Thymus (tissue), 11 donors: ENCODE results near the gene IFT57. TPM values are rescaled to one million over a fixed set of nuclear protein-coding genes. Genes with fewer than 3 reads are reported as not detected.

Experiments
- DNase-seq, 9 donors: peaks; one replicate each; pipeline ENCODE4 v3.0.0-alpha.2; 2013; ENCODE audit warnings: low spot score in 9 of 9, low read depth in 6 of 9, missing footprints in 1 of 9
- H3K27ac ChIP-seq, 2 donors: one replicate each; pipeline ENCODE4 v1.5.1; 2013; ENCODE audit warnings: control low read depth in 1 of 2, low read depth in 1 of 2, low read length in 1 of 2, mild to moderate bottlenecking in 1 of 2, moderate library complexity in 1 of 2
- H3K27me3 ChIP-seq, 2 donors: one replicate each; pipeline ENCODE4 v1.5.1; 2013; ENCODE audit warnings: low read length in 1 of 2; ENCODE audit not compliant: control insufficient read depth in 2 of 2, insufficient read depth in 1 of 2
- H3K36me3 ChIP-seq, 2 donors: one replicate each; pipeline ENCODE4 v1.5.1; 2013; ENCODE audit warnings: low read length in 1 of 2, mild to moderate bottlenecking in 1 of 2, moderate library complexity in 1 of 2; ENCODE audit not compliant: control insufficient read depth in 2 of 2, insufficient read depth in 2 of 2
- H3K4me1 ChIP-seq, 2 donors: one replicate each; pipeline ENCODE4 v1.5.1; 2013; ENCODE audit warnings: low read length in 2 of 2; ENCODE audit not compliant: control insufficient read depth in 2 of 2, insufficient read depth in 2 of 2
- H3K4me3 ChIP-seq, 2 donors: one replicate each; pipeline ENCODE4 v1.5.1; 2013; ENCODE audit warnings: low read length in 2 of 2, control low read depth in 1 of 2, mild to moderate bottlenecking in 1 of 2
- H3K9me3 ChIP-seq, 2 donors: one replicate each; pipeline ENCODE4 v1.5.1; 2013; ENCODE audit warnings: low read length in 1 of 2, mild to moderate bottlenecking in 1 of 2; ENCODE audit not compliant: control insufficient read depth in 2 of 2, insufficient read depth in 1 of 2
- WGBS: extraction: QIAGEN DNeasy Blood & Tissue Kit; methylation state at CpG from one replicate; pipeline ENCODE4 v1.1.7; 2013; 5-methylcytosine and 5-hydroxymethylcytosine counted together
- polyA plus RNA-seq: library from polyadenylated mRNA; stranded (reverse); fragments of 200-250 nt; gene quantifications from one replicate; pipeline ENCODE4 v1.2.3, GENCODE V29; 2013
- total RNA-seq: library from RNA; stranded (reverse); fragments of 120-200 nt; gene quantifications from one replicate; pipeline ENCODE4 v1.2.4, GENCODE V29; 2013
- donor health status: healthy.

The IFT57 gene
- total and polyA plus RNA-seq, 2 donors = 23.5 to 27.2 TPM

DNA sequence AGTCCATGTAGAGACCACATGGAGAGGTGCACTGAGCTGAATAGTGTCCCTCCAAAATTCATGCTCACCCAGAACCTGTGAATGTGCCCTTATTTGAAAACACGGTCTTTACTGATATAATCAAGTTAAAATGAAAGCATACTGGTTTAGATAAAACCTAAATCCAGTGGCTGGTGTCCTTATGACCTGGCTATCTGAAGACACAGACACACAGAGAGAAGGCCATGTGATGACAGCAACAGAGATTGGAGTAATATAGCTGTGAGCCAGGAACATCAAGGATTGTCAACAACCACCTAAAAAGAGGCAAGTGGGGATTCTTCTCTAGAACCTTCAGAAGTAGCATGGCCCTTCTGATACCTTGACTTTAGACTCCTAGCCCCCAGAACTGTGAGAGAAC lies 76.6 kb downstream of the IFT57 start:
- Histone ChIP-seq H3K27ac (no peak overlapping the region), H3K9me3 (peaks cover 0 to 3% of the 10 kb centered on the region in 2 donors)
- 97% methylated on average over 1 of the region's 1 CpG for WGBS

DNA sequence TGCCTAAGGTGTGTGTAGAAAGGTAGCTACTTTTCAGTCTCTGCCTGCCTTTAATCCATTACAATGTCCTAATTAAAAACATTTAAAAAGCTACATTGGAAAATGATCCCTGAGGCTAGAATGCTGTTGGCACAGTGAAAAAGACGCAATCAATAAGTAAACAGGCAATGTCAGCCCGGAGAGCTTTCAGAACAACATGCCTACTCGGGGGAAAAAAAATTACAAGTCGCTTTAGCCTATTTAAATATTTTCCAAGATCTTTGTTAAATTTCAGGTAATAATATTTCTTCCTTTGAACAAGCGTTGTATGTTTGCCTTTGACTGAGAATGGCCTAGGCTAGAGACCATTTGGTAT lies 84.8 kb downstream of the IFT57 start:
- 96% methylated on average over 5 of the region's 5 CpGs for WGBS
- no peak overlapping the region for H3K27ac ChIP-seq
- H3K4me1 ChIP-seq = peaks cover 8 to 14% of the 10 kb centered on the region in 2 donors

More for the DNA sequence above, 76.6 kb downstream of the IFT57 start:
- no peak for DNase-seq
- Histone ChIP-seq H3K4me3 (no peak overlapping the region), H3K36me3 (no peaks in the 10 kb centered on the region), H3K4me1 (no peaks in the 10 kb centered on the region), H3K27me3 (no peaks in the 10 kb centered on the region)

DNA sequence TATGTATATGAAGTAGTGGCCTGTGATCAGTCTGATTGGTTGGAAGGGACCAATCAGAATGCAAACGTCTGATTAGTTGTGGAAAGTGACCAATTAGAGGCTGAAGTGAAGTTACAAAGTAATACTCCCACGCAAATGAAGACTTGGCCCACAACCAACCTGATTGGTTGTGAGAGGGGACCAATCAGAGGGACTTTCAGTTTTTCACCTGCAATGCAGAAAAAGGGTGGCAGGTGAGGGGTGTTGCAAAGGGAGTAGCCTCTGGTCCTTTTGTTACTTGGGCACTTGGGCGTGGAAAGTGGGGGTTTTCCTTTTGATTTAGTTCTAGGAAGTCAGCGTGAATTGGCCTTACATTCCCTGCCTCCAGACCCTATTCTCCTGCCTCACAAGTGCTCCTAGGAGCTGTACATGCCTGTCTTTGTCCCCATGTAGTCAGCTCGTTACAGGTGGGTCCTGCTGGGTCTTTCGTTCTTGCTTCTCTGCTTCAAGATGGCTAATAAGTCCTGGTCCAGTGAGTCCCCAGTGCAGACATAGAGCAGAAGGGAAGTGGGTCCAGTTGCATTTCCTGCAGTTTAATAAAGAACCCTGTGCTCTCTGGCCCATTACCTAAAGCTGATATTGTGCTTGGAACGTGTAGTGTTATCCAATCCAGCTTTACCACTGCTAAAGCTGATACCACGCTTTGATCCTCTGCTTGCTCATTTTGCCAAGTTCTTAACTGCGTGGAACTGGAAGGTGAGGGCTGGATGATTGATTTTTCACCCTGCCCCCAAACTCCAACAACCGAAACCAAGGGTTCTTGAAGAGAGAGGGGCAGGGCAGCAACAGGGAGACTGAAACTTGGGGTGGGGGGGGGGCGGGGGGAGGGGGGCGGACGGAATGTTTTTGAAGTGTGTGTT lies 85.4 kb downstream of the IFT57 start:
- Histone ChIP-seq H3K27me3 (no peaks in the 10 kb centered on the region), H3K9me3 (no peaks in the 10 kb centered on the region), H3K4me1 (peaks cover 11 to 14% of the 10 kb centered on the region in 2 donors), H3K36me3 (peaks cover 0 to 14% of the 10 kb centered on the region in 2 donors), H3K4me3 (no peak overlapping the region), H3K27ac (no peak overlapping the region)
- DNase-seq = no peak
- WGBS = 95% methylated on average over 13 of the region's 13 CpGs

More for the DNA sequence above, 84.8 kb downstream of the IFT57 start:
- Histone ChIP-seq H3K27me3 (no peaks in the 10 kb centered on the region), H3K9me3 (no peaks in the 10 kb centered on the region), H3K4me3 (no peak overlapping the region), H3K36me3 (peaks cover 0 to 11% of the 10 kb centered on the region in 2 donors)
- DNase-seq = no peak

DNA sequence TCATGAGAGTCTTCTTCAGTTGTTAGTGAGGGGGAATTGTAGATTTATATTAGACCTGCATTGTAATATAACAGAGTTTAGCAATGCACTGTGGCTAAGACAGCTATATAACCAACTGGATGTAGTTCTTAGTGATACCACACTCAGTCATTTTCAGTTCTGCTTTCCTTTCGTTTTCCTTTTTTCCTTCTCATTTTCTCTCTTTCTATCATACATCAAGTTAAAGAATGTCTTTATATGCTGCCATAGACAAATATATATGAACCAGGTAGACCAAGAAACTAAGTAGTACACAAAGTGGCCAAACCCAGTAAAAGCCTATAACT lies 87.7 kb downstream of the IFT57 start:
- H3K27ac ChIP-seq = peak overlapping the region in 1 of 2 donors; percentile 61
- WGBS = 7% methylated on average over 1 of the region's 1 CpG

GRCh38 chr3:108133858-108134554 lies 88.2 kb downstream of the IFT57 start:
- Histone ChIP-seq H3K9me3 (no peaks in the 10 kb centered on the region), H3K27me3 (no peaks in the 10 kb centered on the region), H3K36me3 (peaks cover under 1 to 14% of the 10 kb centered on the region in 2 donors), H3K4me3 (peak overlapping the region in 1 of 2 donors; percentile 14), H3K4me1 (peaks cover 16 to 17% of the 10 kb centered on the region in 2 donors), H3K27ac (peak overlapping the region; percentile 9 to 61)
- peak in 1 of 9 donors; percentile 47 for DNase-seq
- 35% methylated on average over 5 of the region's 5 CpGs for WGBS

More for the DNA sequence above, 87.7 kb downstream of the IFT57 start:
- Histone ChIP-seq H3K4me3 (no peak overlapping the region), H3K27me3 (no peaks in the 10 kb centered on the region), H3K9me3 (no peaks in the 10 kb centered on the region), H3K4me1 (peaks cover 14 to 15% of the 10 kb centered on the region in 2 donors), H3K36me3 (peaks cover 0 to 14% of the 10 kb centered on the region in 2 donors)
- DNase-seq = no peak

DNA sequence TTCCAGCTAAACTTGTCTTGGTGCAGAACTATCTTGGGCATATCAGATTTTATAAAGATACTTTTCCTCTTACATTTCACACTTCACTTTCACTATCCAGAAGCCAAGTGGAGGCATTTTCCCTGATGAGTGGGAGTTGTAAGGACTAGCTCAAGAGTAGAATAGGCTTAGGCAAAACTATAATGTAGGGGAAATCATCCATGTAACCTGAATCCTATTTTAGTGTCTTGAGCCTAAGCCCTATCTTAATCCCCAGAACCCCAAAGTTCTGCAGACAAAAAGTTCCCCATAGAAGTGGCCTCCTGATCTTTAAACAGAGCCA lies 89.2 kb downstream of the IFT57 start:
- no peaks in the 10 kb centered on the region for H3K27me3 ChIP-seq
- peak in 1 of 9 donors; percentile 31 for DNase-seq
- peaks cover 17 to 20% of the 10 kb centered on the region in 2 donors for H3K4me1 ChIP-seq
- peak overlapping the region in 1 of 2 donors; percentile 61 for H3K27ac ChIP-seq
- H3K9me3 ChIP-seq = no peaks in the 10 kb centered on the region
- H3K4me3 ChIP-seq = no peak overlapping the region
- peaks cover 4 to 19% of the 10 kb centered on the region in 2 donors for H3K36me3 ChIP-seq

GRCh38 chr3:108131475-108132134 lies 90.6 kb downstream of the IFT57 start:
- Histone ChIP-seq H3K27ac (no peak overlapping the region), H3K9me3 (no peaks in the 10 kb centered on the region), H3K4me1 (peaks cover 26 to 33% of the 10 kb centered on the region in 2 donors), H3K27me3 (no peaks in the 10 kb centered on the region), H3K36me3 (peaks cover 4 to 14% of the 10 kb centered on the region in 2 donors), H3K4me3 (no peak overlapping the region)
- 76% methylated on average over 9 of the region's 9 CpGs for WGBS
- no peak for DNase-seq

DNA sequence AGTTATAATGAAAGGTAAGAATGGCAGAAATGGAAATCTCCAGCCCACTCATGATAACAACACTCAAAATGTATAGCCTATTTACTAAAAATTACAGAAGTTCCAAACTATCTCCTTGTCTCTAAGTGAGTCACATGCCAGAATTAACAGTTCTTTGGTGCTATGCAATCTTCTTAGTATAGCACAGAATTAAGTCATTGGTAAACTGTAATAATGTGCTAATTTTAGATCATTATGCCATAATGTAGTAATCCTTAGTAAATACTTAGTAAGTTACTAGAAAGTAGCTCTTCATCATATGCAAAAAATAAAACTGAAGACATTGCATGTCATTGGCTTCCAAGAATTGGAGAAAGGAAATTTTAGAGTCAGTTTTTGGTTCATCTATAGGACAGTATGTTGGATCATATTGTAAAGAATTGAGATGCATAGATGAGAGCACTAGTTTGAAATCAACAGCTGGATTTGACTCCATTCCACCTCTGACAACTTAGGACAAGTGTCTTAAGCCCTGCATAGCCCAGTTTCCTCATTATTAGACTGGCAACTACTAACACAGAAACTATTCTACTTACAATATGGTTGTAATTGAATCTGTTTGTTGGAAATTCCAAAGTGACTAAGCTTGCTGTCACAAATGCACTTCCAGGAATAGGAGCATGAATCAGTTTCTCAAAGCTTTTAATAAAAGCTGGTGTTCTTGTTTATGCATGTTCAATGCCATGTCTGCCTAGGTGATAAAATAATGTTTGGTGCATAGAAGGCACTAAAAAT lies 91.3 kb downstream of the IFT57 start:
- H3K36me3 ChIP-seq = peaks cover 4 to 8% of the 10 kb centered on the region in 2 donors
- no peaks in the 10 kb centered on the region for H3K27me3 ChIP-seq
- DNase-seq = no peak
- no peak overlapping the region for H3K27ac ChIP-seq
- H3K4me1 ChIP-seq = peaks cover 32 to 39% of the 10 kb centered on the region in 2 donors
- no peak overlapping the region for H3K4me3 ChIP-seq
- H3K9me3 ChIP-seq = no peaks in the 10 kb centered on the region
